ENCODE data around the gene RPLP1. TPM values are rescaled to one million over a fixed set of nuclear protein-coding genes. Genes with fewer than 3 reads are reported as not detected.
A peak's percentile ranks its signal among the peaks of the same experiment; 100 is the strongest.

RPLP1 gene
- total and polyA plus RNA-seq, 9 of the 15 experiments (the other 6 are each of a cell fraction or from before 2014, with no cell fraction given), result 76.3 to 3,053 (median 847) TPM

GRCh38 chr15:69413822-69414700 lies 38.6 kb upstream of the RPLP1 start, which contains the start of gene KIF23 (continued):
- peak in 1 of 3 experiments; percentile 39; a peak in 1 of 6 replicates for TF ChIP-seq ZBTB11 (CRISPR knock-in tag; IDR thresholded peaks at IDR 0.05)
- TF ChIP-seq ZNF232 (CRISPR knock-in tag; IDR thresholded peaks at IDR 0.05), result no peak
- no peak for TF ChIP-seq ZKSCAN8 (CRISPR knock-in tag; IDR thresholded peaks at IDR 0.05)
- TF ChIP-seq E2F4 (CRISPR knock-in tag; IDR thresholded peaks at IDR 0.05; ENCODE audit: low read depth), result peak; percentile 99
- peak; percentile 68 for TF ChIP-seq JUND (IDR thresholded peaks at IDR 0.05; ENCODE audit: borderline replicate concordance, low read depth, low read length)
- no peak for TF ChIP-seq JUND (tag; IDR thresholded peaks at IDR 0.05; ENCODE audit: borderline replicate concordance, low read depth, low read length)
- peak in 1 of 2 experiments; percentile 32; a peak in 1 of 4 replicates for TF ChIP-seq FOXK2 (conservative IDR thresholded peaks at IDR 0.05 in 1 of 2, IDR thresholded peaks at IDR 0.05 in 1 of 2; ENCODE audit: low read depth in 2 of 2)
- peak; percentile 74 for TF ChIP-seq ZNF24 (IDR thresholded peaks at IDR 0.05)
- TF ChIP-seq ZNF655 (CRISPR knock-in tag; IDR thresholded peaks at IDR 0.05), result no peak
- TF ChIP-seq SMC3 (conservative IDR thresholded peaks at IDR 0.05; ENCODE audit: insufficient read depth, low read depth, low read length), result no peak
- TF ChIP-seq ZBTB1 (CRISPR knock-in tag; IDR thresholded peaks at IDR 0.05; ENCODE audit: borderline replicate concordance, low read depth), result peak; percentile 84
- peak; percentile 35; the same call in 1 of the 2 replicates for TF ChIP-seq CC2D1A (IDR thresholded peaks at IDR 0.05)
- 0 out of 2 replicates have a peak, but pooled peaks have one; percentile 41 for TF ChIP-seq ZBTB43 (CRISPR knock-in tag; IDR thresholded peaks at IDR 0.05)
- TF ChIP-seq ZNF77 (CRISPR knock-in tag; IDR thresholded peaks at IDR 0.05), result no peak
- 0 out of 2 replicates have a peak, but pooled peaks have one; percentile 51 for TF ChIP-seq LCOR (CRISPR knock-in tag; IDR thresholded peaks at IDR 0.05)
- no peak for TF ChIP-seq SNIP1 (IDR thresholded peaks at IDR 0.05; ENCODE audit: low read depth)
- peak; percentile 89 for TF ChIP-seq POLR2A (conservative IDR thresholded peaks at IDR 0.05)
- TF ChIP-seq CREM (IDR thresholded peaks at IDR 0.05; ENCODE audit: low read depth), result peak; percentile 92
- TF ChIP-seq ADNP (tag; IDR thresholded peaks at IDR 0.05), result no peak

All from K562 (cell line).